CD4-positive, CD25-positive, alpha-beta regulatory T cell (primary cell): ENCODE results near the gene STPG4. TPM values are rescaled to one million over a fixed set of nuclear protein-coding genes. Genes with fewer than 3 reads are reported as not detected.

Experiments used
- ATAC-seq, 2 donors: fragments of 150-1000 bp; cut with Tn5 transposase; one replicate each; pipeline ENCODE4 v1.10.0; 2021; ENCODE audit warnings: low read depth in 2 of 2, moderate number of reproducible peaks in 2 of 2, moderate library complexity in 1 of 2
- DNase-seq, 3 donors: peaks; one replicate each; pipeline versions ENCODE4 v3.0.0 to v3.0.0-alpha.2; 2012 to 2022; ENCODE audit warnings: mixed read lengths in 1 of 3
- H3K27ac ChIP-seq: one replicate; pipeline ENCODE4 v1.7.0; 2013; ENCODE audit warnings: mild to moderate bottlenecking, low read length; ENCODE audit not compliant: insufficient read depth, poor library complexity, severe bottlenecking
- H3K27me3 ChIP-seq: one replicate; pipeline ENCODE4 v1.7.0; 2013; ENCODE audit warnings: low read length; ENCODE audit not compliant: control insufficient read depth, insufficient read depth
- H3K36me3 ChIP-seq: one replicate; pipeline ENCODE4 v1.7.0; 2013; ENCODE audit warnings: mild to moderate bottlenecking, low read length, moderate library complexity; ENCODE audit not compliant: control insufficient read depth, insufficient read depth
- H3K4me1 ChIP-seq: 2 replicates; pipeline ENCODE4 v1.7.0; 2013; ENCODE audit warnings: mild to moderate bottlenecking, low read length; ENCODE audit not compliant: insufficient read depth, control insufficient read depth, poor library complexity, severe bottlenecking
- H3K4me3 ChIP-seq: one replicate; pipeline ENCODE4 v1.7.0; 2013; ENCODE audit warnings: low read depth, mild to moderate bottlenecking, low read length, moderate library complexity
- H3K9me3 ChIP-seq, 2 experiments: 1 replicate in 1 of 2; 2 replicates in 1 of 2; pipeline ENCODE4 v1.7.0; 2013; ENCODE audit warnings: low read length in 2 of 2, mild to moderate bottlenecking in 1 of 2, moderate library complexity in 1 of 2; ENCODE audit not compliant: control insufficient read depth in 2 of 2
- H3K27ac Mint-ChIP-seq, 3 donors: one replicate each; pipeline ENCODE4 v1.8.0; 2020 to 2022; ENCODE audit warnings: mild to moderate bottlenecking in 3 of 3, mixed read lengths in 3 of 3, moderate library complexity in 2 of 3
- H3K27me3 Mint-ChIP-seq: one replicate; pipeline ENCODE4 v1.8.0; 2022; ENCODE audit warnings: mild to moderate bottlenecking, mixed read lengths
- H3K36me3 Mint-ChIP-seq: one replicate; pipeline ENCODE4 v1.8.0; 2020; ENCODE audit warnings: mixed read lengths
- H3K4me1 Mint-ChIP-seq, 4 donors: one replicate each; pipeline ENCODE4 v1.8.0; 2020 to 2022; ENCODE audit warnings: mixed read lengths in 4 of 4, mild to moderate bottlenecking in 1 of 4
- H3K4me3 Mint-ChIP-seq, 4 donors: one replicate each; pipeline ENCODE4 v1.8.0; 2020 to 2022; ENCODE audit warnings: mild to moderate bottlenecking in 4 of 4, mixed read lengths in 4 of 4, moderate library complexity in 3 of 4
- H3K9me3 Mint-ChIP-seq, 7 donors: one replicate each; pipeline ENCODE4 v1.8.0; 2020 to 2022; ENCODE audit warnings: mixed read lengths in 7 of 7, mild to moderate bottlenecking in 3 of 7, moderate library complexity in 2 of 7
- polyA plus RNA-seq, 4 donors: library from polyadenylated mRNA; unstranded; fragments of 300-500 nt; fragmentation: Illumina TruSeq; gene quantifications; one replicate each; pipeline ENCODE4 v1.2.3, GENCODE V29; 2021
- total RNA-seq: library from RNA; stranded (reverse); gene quantifications from one replicate; pipeline ENCODE4 v1.2.3, GENCODE V29; 2022

Gene STPG4
- total and polyA plus RNA-seq, 5 donors from 2014 or later: 0.32 TPM; not detected in 4

- no peak overlapping the region for H3K27ac ChIP-seq
- no peak for ATAC-seq
- Mint-ChIP-seq H3K4me3 (no peak overlapping the region), H3K36me3 (no peaks in the 10 kb centered on the region), H3K27ac (no peak overlapping the region), H3K27me3 (no peaks in the 10 kb centered on the region), H3K9me3 (peaks cover 0 to 2% (median 0%) of the 10 kb centered on the region in 7 donors), H3K4me1 (no peaks in the 10 kb centered on the region)
- H3K36me3 ChIP-seq: no peaks in the 10 kb centered on the region
- H3K4me1 ChIP-seq: no peaks in the 10 kb centered on the region
- no peaks in the 10 kb centered on the region for H3K9me3 ChIP-seq
- H3K4me3 ChIP-seq: no peak overlapping the region
- no peaks in the 10 kb centered on the region for H3K27me3 ChIP-seq
- DNase-seq: no peak
These were observed 60.5 kb downstream of the STPG4 start for GRCh38 chr2:47094511-47095142.

DNA sequence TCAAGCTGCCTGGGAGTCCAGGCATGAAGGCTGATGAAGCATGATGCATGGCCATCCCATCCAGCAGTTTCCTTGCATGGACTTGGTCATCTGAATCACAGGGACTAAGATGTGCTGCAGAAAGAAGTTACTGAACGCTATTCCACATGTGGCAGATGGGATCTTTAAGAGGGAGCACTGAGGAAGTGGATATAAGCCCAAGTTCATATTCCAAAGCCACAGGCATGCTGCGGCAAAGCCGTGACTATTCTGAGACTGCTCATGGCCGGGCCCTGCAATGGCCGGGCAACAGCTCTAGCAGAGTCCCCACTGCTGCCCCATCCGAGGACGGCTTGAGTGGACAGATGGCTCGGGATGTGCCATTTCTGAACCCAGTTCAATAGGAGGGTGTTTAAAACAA is 61.5 kb downstream of the STPG4 start:
- H3K9me3 Mint-ChIP-seq: peaks cover 0 to 2% (median 0%) of the 10 kb centered on the region in 7 donors
- DNase-seq (no peak), ATAC-seq (no peak)
- H3K36me3 ChIP-seq: no peaks in the 10 kb centered on the region
- no peaks in the 10 kb centered on the region for H3K4me1 Mint-ChIP-seq
- no peaks in the 10 kb centered on the region for H3K27me3 Mint-ChIP-seq
- no peak overlapping the region for H3K27ac Mint-ChIP-seq
- H3K4me1 ChIP-seq: no peaks in the 10 kb centered on the region
- no peaks in the 10 kb centered on the region for H3K9me3 ChIP-seq
- no peak overlapping the region for H3K27ac ChIP-seq
- H3K4me3 ChIP-seq: no peak overlapping the region
- no peak overlapping the region for H3K4me3 Mint-ChIP-seq
- no peaks in the 10 kb centered on the region for H3K36me3 Mint-ChIP-seq
- H3K27me3 ChIP-seq: no peaks in the 10 kb centered on the region

- H3K9me3 Mint-ChIP-seq: peaks cover 0 to 2% (median 0%) of the 10 kb centered on the region in 7 donors
- H3K4me1 ChIP-seq: no peaks in the 10 kb centered on the region
- no peak overlapping the region for H3K4me3 ChIP-seq
- no peak overlapping the region for H3K27ac Mint-ChIP-seq
- no peak overlapping the region for H3K4me3 Mint-ChIP-seq
- no peak for DNase-seq
- H3K36me3 ChIP-seq: no peaks in the 10 kb centered on the region
- H3K4me1 Mint-ChIP-seq: no peaks in the 10 kb centered on the region
- no peaks in the 10 kb centered on the region for H3K27me3 Mint-ChIP-seq
- no peaks in the 10 kb centered on the region for H3K27me3 ChIP-seq
- H3K9me3 ChIP-seq: no peaks in the 10 kb centered on the region
- no peak overlapping the region for H3K27ac ChIP-seq
- ATAC-seq: no peak
- no peaks in the 10 kb centered on the region for H3K36me3 Mint-ChIP-seq
These were observed 62.6 kb downstream of the STPG4 start for GRCh38 chr2:47092465-47092864.

GRCh38 chr2:47091118-47091517 is 64.0 kb downstream of the STPG4 start:
- no peak overlapping the region for H3K4me3 ChIP-seq
- no peaks in the 10 kb centered on the region for H3K36me3 ChIP-seq
- peaks cover 0 to 2% (median 0%) of the 10 kb centered on the region in 7 donors for H3K9me3 Mint-ChIP-seq
- no peak overlapping the region for H3K27ac ChIP-seq
- peaks cover 0 to 2% (median 0%) of the 10 kb centered on the region in 4 donors for H3K4me1 Mint-ChIP-seq
- H3K4me1 ChIP-seq: no peaks in the 10 kb centered on the region
- no peak overlapping the region for H3K4me3 Mint-ChIP-seq
- ATAC-seq (no peak), DNase-seq (no peak)
- no peaks in the 10 kb centered on the region for H3K9me3 ChIP-seq
- H3K27me3 ChIP-seq: no peaks in the 10 kb centered on the region
- no peak overlapping the region for H3K27ac Mint-ChIP-seq
- H3K36me3 Mint-ChIP-seq: no peaks in the 10 kb centered on the region
- no peaks in the 10 kb centered on the region for H3K27me3 Mint-ChIP-seq

GRCh38 chr2:47089083-47089464 is 66.0 kb downstream of the STPG4 start:
- peaks cover 0 to 3% (median 0%) of the 10 kb centered on the region in 4 donors for H3K4me1 Mint-ChIP-seq
- H3K36me3 Mint-ChIP-seq: no peaks in the 10 kb centered on the region
- ATAC-seq: no peak
- H3K9me3 Mint-ChIP-seq: no peaks in the 10 kb centered on the region
- no peak overlapping the region for H3K4me3 ChIP-seq
- no peaks in the 10 kb centered on the region for H3K4me1 ChIP-seq
- no peaks in the 10 kb centered on the region for H3K36me3 ChIP-seq
- no peaks in the 10 kb centered on the region for H3K27me3 ChIP-seq
- no peak overlapping the region for H3K4me3 Mint-ChIP-seq
- H3K9me3 ChIP-seq: no peaks in the 10 kb centered on the region
- H3K27ac ChIP-seq: no peak overlapping the region
- DNase-seq: no peak
- no peak overlapping the region for H3K27ac Mint-ChIP-seq
- no peaks in the 10 kb centered on the region for H3K27me3 Mint-ChIP-seq

DNA sequence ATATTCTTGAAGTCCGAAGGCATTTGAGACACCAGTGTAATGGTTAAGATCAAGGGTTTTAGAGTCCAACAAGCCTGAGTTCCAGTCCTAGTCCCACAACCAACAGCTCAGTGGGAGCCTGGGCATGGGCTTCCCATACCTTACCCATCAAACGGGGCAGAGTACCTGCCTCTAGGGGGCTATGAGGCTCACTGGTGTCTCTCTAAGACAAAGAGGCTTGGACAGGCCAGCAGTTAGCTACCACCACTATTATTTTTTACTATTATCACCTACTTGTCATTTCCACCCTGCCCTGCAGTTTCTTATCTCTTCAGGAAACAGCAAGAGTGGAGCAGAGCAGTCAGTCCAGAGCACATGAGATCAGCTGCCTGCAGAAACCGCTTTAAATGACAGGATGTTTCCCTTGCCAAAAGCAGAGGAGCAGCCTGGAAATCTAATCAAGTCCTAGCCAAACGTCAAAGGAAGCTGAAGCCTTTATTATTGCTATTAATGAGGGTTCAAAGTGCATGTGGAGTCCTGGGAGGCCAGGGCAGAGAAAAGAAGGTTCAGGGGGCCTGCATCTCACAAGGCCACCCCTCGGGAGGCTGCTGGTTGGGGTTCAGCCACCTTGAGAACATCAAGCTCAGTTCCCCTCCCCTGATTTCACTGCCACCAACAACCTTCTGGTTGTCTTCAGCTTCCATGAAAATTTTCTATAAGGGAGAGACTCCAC is 66.6 kb downstream of the STPG4 start:
- no peak overlapping the region for H3K27ac Mint-ChIP-seq
- DNase-seq (no peak), ATAC-seq (no peak)
- H3K36me3 Mint-ChIP-seq: no peaks in the 10 kb centered on the region
- no peaks in the 10 kb centered on the region for H3K9me3 Mint-ChIP-seq
- no peaks in the 10 kb centered on the region for H3K27me3 Mint-ChIP-seq
- peaks cover 0 to 3% (median 0%) of the 10 kb centered on the region in 4 donors for H3K4me1 Mint-ChIP-seq
- no peaks in the 10 kb centered on the region for H3K27me3 ChIP-seq
- H3K27ac ChIP-seq: no peak overlapping the region
- H3K4me1 ChIP-seq: no peaks in the 10 kb centered on the region
- H3K9me3 ChIP-seq: no peaks in the 10 kb centered on the region
- no peak overlapping the region for H3K4me3 Mint-ChIP-seq
- H3K36me3 ChIP-seq: no peaks in the 10 kb centered on the region
- H3K4me3 ChIP-seq: no peak overlapping the region

DNA sequence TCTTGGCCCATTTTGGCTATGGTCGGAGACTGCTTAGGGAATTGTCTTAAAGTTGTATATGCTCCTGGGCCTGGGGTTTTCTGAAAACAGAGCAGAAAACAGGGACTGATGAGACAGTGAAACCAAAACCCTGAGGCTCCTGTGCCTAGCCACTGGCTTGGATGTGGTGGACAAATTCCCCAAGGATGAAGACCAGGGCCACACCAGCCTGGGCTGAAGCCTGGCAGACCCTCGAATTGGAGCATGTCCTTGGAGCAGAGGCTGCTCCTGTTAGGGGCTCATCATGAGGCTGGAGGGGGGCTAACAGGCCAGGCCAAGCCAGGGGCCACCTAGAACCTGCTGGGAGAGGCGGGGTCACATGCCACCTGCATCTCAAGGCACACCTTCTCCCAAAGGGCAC is 68.1 kb downstream of the STPG4 start:
- Mint-ChIP-seq H3K27ac (no peak overlapping the region), H3K9me3 (no peaks in the 10 kb centered on the region), H3K4me1 (peaks cover 0 to 3% (median 0%) of the 10 kb centered on the region in 4 donors), H3K27me3 (no peaks in the 10 kb centered on the region), H3K36me3 (no peaks in the 10 kb centered on the region), H3K4me3 (no peak overlapping the region)
- Histone ChIP-seq H3K36me3 (no peaks in the 10 kb centered on the region), H3K27me3 (no peaks in the 10 kb centered on the region), H3K9me3 (no peaks in the 10 kb centered on the region), H3K4me1 (no peaks in the 10 kb centered on the region), H3K4me3 (no peak overlapping the region), H3K27ac (no peak overlapping the region)
- ATAC-seq (no peak), DNase-seq (no peak)

DNA sequence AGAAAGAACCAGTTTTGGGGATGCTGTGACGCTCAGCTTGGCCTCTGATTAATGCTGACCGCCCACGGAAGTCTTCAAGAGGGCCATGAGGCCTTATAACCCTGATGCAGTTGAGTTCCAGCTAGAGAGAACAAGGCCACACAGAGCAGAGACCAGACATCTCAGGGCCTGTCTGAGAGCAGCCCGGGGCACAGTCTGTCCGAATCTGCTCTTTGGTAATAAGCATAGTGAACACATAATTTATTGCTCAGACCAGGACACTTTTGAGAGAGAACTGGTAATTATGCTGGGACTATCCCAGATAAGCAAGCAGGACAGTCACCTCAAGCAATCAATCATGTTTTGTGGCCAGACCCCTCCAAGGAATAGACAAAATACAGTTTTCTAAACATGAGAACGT is 68.5 kb downstream of the STPG4 start:
- Histone ChIP-seq H3K36me3 (no peaks in the 10 kb centered on the region), H3K27ac (no peak overlapping the region), H3K4me3 (no peak overlapping the region), H3K27me3 (no peaks in the 10 kb centered on the region), H3K9me3 (no peaks in the 10 kb centered on the region), H3K4me1 (no peaks in the 10 kb centered on the region)
- H3K27ac Mint-ChIP-seq: peak overlapping the region in 1 of 3 donors; percentile 38
- DNase-seq (no peak), ATAC-seq (no peak)
- H3K36me3 Mint-ChIP-seq: no peaks in the 10 kb centered on the region
- H3K27me3 Mint-ChIP-seq: no peaks in the 10 kb centered on the region
- no peaks in the 10 kb centered on the region for H3K9me3 Mint-ChIP-seq
- peaks cover 0 to 3% (median 0%) of the 10 kb centered on the region in 4 donors for H3K4me1 Mint-ChIP-seq
- no peak overlapping the region for H3K4me3 Mint-ChIP-seq
